ENCODE results near the gene ZNF814. TPM values are rescaled to one million over a fixed set of nuclear protein-coding genes. Genes with fewer than 3 reads are reported as not detected.

Gene ZNF814
- total and polyA plus RNA-seq, 2 experiments from 2014 or later = 80.4 to 86.9 TPM

DNA sequence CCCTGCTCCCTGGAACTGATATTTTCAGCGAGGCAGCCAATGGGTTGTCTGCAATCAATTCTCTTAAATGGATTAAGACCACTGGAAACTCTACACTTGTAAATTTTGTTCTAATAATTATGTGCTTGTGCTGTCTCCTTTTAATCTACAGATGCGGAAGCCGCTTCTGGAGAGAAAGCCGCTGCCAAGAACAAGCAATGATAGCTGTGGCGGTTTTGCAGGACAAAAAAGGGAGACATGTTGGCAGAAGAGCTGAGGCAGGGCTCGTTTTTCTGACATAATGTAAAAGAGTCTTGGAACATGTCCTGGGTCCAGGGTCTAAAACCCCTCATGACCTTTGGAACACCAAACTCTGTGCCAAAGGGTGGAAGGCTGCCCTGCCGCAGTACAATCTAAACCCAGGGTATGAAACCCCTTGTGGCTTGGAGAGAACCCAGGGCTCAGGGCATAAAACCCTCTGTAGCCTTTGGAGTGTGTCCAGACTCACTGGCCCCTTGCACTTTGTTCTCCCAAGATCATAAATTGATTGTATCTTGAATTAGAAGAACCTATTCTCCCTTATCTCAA is 14.9 kb upstream of the ZNF814 start:
- Mint-ChIP-seq H3K4me1 (peaks cover 6% of the 10 kb centered on the region; the same call in 2 of the 3 replicates), H3K27ac (no peak overlapping the region), H3K27me3 (ENCODE audit: insufficient read depth, low read depth, poor library complexity) (peaks cover 1% of the 10 kb centered on the region), H3K36me3 (ENCODE audit: low read depth) (peaks cover 15% of the 10 kb centered on the region), H3K9me3 (no peaks in the 10 kb centered on the region), H3K4me3 (no peak overlapping the region)
- no peaks in the 10 kb centered on the region for H3K9me2 ChIP-seq (ENCODE audit: insufficient read depth)
- 0 out of 2 replicates have a peak, but pooled peaks cover 5% of the 10 kb centered on the region for H3K79me2 ChIP-seq (replicated peaks; ENCODE audit: insufficient read depth)
- peaks cover 9% of the 10 kb centered on the region for H4K20me1 ChIP-seq (replicated peaks; ENCODE audit: insufficient read depth)
- H3K4me1 ChIP-seq (ENCODE audit: insufficient read depth) = no peaks in the 10 kb centered on the region
- H3F3A ChIP-seq (replicated peaks; ENCODE audit: low read depth) = 0 out of 2 replicates have a peak, but pooled peaks cover 2% of the 10 kb centered on the region
- no peaks in the 10 kb centered on the region for H3K27me3 ChIP-seq (ENCODE audit: insufficient read depth)
- no peak overlapping the region for H3K4me2 ChIP-seq
- DNase-seq (ENCODE audit: low spot score) (no peak), ATAC-seq (peak; percentile 31; the same call in 2 of the 3 replicates)
- TF ChIP-seq NANOG (IDR thresholded peaks at IDR 0.05; ENCODE audit: borderline replicate concordance) (no peak), STAT1 (IDR thresholded peaks at IDR 0.05; ENCODE audit: unreplicated experiment) (no peak), EZH2phosphoT487 (IDR thresholded peaks at IDR 0.05; ENCODE audit: unreplicated experiment) (no peak), CREB1 (CRISPR knock-in tag; IDR thresholded peaks at IDR 0.05; ENCODE audit: low read depth) (no peak)
- no peak overlapping the region for H3K4me3 ChIP-seq
- H2AFZ ChIP-seq = no peak overlapping the region
- no peak overlapping the region for H3K27ac ChIP-seq (ENCODE audit: low read depth)
- no peaks in the 10 kb centered on the region for H3K36me3 ChIP-seq (ENCODE audit: insufficient read depth)

DNA sequence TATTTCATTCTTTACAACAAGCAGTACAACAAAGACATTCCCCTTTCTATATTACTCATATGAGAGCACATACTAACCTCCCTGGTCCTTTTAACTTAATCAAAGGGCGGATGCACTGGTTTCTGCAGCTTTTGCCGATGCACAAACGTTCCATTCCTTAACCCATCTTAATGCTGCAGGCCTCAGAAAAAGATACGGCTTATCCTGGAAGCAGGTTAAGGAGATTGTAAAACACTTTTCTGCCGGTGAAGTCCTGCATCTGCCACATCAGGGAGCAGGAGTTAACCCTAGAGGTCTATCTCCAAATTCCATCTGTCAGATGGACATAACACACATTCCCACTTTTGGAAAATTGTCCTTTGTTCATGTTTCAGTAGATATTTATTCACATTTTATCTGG is 11.5 kb upstream of the ZNF814 start:
- Mint-ChIP-seq H3K36me3 (ENCODE audit: low read depth) (no peaks in the 10 kb centered on the region; the same call in 2 of the 3 replicates), H3K27ac (no peak overlapping the region), H3K4me1 (peaks cover 14% of the 10 kb centered on the region; the same call in 2 of the 3 replicates), H3K9me3 (no peaks in the 10 kb centered on the region), H3K27me3 (ENCODE audit: insufficient read depth, low read depth, poor library complexity) (no peaks in the 10 kb centered on the region), H3K4me3 (no peak overlapping the region)
- H3K9me2 ChIP-seq (ENCODE audit: insufficient read depth) = no peaks in the 10 kb centered on the region
- peaks cover 2% of the 10 kb centered on the region; the same call in 1 of the 2 replicates for H4K20me1 ChIP-seq (replicated peaks; ENCODE audit: insufficient read depth)
- H3K79me2 ChIP-seq (replicated peaks; ENCODE audit: insufficient read depth) = 0 out of 2 replicates have a peak, but pooled peaks cover 5% of the 10 kb centered on the region
- no peak for DNase-seq (ENCODE audit: low spot score)
- peaks cover 4% of the 10 kb centered on the region for H3K4me1 ChIP-seq (ENCODE audit: insufficient read depth)
- no peaks in the 10 kb centered on the region for H3K36me3 ChIP-seq (ENCODE audit: insufficient read depth)
- no peak overlapping the region for H3K4me2 ChIP-seq
- H3K27me3 ChIP-seq (ENCODE audit: insufficient read depth) = no peaks in the 10 kb centered on the region
- no peak overlapping the region for H2AFZ ChIP-seq
- H3F3A ChIP-seq (replicated peaks; ENCODE audit: low read depth) = 0 out of 2 replicates have a peak, but pooled peaks cover 2% of the 10 kb centered on the region
- no peak for ATAC-seq
- H3K27ac ChIP-seq (ENCODE audit: low read depth) = no peak overlapping the region
- no peak overlapping the region for H3K4me3 ChIP-seq
- TF ChIP-seq ZNF114 (CRISPR knock-in tag; IDR thresholded peaks at IDR 0.05) (no peak), EZH2phosphoT487 (IDR thresholded peaks at IDR 0.05; ENCODE audit: unreplicated experiment) (no peak), EZH2 (IDR thresholded peaks at IDR 0.05; ENCODE audit: low read depth, unreplicated experiment) (no peak), STAT1 (IDR thresholded peaks at IDR 0.05; ENCODE audit: unreplicated experiment) (no peak), ZNF331 (CRISPR knock-in tag; IDR thresholded peaks at IDR 0.05; ENCODE audit: low read depth) (no peak), NANOG (IDR thresholded peaks at IDR 0.05; ENCODE audit: borderline replicate concordance) (no peak), CREB1 (CRISPR knock-in tag; IDR thresholded peaks at IDR 0.05; ENCODE audit: low read depth) (no peak)
- TF ChIP-seq, protein P1, sequence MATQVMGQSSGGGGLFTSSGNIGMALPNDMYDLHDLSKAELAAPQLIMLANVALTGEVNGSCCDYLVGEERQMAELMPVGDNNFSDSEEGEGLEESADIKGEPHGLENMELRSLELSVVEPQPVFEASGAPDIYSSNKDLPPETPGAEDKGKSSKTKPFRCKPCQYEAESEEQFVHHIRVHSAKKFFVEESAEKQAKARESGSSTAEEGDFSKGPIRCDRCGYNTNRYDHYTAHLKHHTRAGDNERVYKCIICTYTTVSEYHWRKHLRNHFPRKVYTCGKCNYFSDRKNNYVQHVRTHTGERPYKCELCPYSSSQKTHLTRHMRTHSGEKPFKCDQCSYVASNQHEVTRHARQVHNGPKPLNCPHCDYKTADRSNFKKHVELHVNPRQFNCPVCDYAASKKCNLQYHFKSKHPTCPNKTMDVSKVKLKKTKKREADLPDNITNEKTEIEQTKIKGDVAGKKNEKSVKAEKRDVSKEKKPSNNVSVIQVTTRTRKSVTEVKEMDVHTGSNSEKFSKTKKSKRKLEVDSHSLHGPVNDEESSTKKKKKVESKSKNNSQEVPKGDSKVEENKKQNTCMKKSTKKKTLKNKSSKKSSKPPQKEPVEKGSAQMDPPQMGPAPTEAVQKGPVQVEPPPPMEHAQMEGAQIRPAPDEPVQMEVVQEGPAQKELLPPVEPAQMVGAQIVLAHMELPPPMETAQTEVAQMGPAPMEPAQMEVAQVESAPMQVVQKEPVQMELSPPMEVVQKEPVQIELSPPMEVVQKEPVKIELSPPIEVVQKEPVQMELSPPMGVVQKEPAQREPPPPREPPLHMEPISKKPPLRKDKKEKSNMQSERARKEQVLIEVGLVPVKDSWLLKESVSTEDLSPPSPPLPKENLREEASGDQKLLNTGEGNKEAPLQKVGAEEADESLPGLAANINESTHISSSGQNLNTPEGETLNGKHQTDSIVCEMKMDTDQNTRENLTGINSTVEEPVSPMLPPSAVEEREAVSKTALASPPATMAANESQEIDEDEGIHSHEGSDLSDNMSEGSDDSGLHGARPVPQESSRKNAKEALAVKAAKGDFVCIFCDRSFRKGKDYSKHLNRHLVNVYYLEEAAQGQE (IDR thresholded peaks at IDR 0.05; ENCODE audit: unreplicated experiment) = no peak
- TF ChIP-seq, protein P2, sequence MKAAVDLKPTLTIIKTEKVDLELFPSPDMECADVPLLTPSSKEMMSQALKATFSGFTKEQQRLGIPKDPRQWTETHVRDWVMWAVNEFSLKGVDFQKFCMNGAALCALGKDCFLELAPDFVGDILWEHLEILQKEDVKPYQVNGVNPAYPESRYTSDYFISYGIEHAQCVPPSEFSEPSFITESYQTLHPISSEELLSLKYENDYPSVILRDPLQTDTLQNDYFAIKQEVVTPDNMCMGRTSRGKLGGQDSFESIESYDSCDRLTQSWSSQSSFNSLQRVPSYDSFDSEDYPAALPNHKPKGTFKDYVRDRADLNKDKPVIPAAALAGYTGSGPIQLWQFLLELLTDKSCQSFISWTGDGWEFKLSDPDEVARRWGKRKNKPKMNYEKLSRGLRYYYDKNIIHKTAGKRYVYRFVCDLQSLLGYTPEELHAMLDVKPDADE (IDR thresholded peaks at IDR 0.05) = no peak
- TF ChIP-seq, protein P3, sequence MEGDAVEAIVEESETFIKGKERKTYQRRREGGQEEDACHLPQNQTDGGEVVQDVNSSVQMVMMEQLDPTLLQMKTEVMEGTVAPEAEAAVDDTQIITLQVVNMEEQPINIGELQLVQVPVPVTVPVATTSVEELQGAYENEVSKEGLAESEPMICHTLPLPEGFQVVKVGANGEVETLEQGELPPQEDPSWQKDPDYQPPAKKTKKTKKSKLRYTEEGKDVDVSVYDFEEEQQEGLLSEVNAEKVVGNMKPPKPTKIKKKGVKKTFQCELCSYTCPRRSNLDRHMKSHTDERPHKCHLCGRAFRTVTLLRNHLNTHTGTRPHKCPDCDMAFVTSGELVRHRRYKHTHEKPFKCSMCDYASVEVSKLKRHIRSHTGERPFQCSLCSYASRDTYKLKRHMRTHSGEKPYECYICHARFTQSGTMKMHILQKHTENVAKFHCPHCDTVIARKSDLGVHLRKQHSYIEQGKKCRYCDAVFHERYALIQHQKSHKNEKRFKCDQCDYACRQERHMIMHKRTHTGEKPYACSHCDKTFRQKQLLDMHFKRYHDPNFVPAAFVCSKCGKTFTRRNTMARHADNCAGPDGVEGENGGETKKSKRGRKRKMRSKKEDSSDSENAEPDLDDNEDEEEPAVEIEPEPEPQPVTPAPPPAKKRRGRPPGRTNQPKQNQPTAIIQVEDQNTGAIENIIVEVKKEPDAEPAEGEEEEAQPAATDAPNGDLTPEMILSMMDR (conservative IDR thresholded peaks at IDR 0.05; ENCODE audit: low read depth in 2 of 2) = no peak
